Osteoblast (primary cell): ENCODE results near the gene NPRL2. TPM values are rescaled to one million over a fixed set of nuclear protein-coding genes. Genes with fewer than 3 reads are reported as not detected.

Experiments
- DNase-seq: peaks from one replicate; pipeline ENCODE4 v3.0.0; 2011; ENCODE audit warnings: low spot score, mixed read lengths; ENCODE audit not compliant: insufficient read length; ENCODE audit errors: missing footprints
- H2AFZ ChIP-seq: 2 replicates; pipeline ENCODE4 v1.6.0; 2011; ENCODE audit warnings: mild to moderate bottlenecking, low read length
- H3K27ac ChIP-seq: 2 replicates; pipeline ENCODE4 v1.5.1; 2011; ENCODE audit warnings: mild to moderate bottlenecking, low read depth, low read length, moderate library complexity
- H3K27me3 ChIP-seq: 2 replicates; pipeline ENCODE4 v1.6.0; 2012; ENCODE audit warnings: mild to moderate bottlenecking, control low read depth, inconsistent platforms, low read length, moderate library complexity; ENCODE audit not compliant: insufficient read depth
- H3K36me3 ChIP-seq: 2 replicates; pipeline ENCODE4 v1.5.1; 2011; ENCODE audit warnings: mild to moderate bottlenecking, low read length, control low read depth, moderate library complexity; ENCODE audit not compliant: insufficient read depth
- H3K4me1 ChIP-seq: 2 replicates; pipeline ENCODE4 v1.5.1; 2011; ENCODE audit warnings: mild to moderate bottlenecking, low read length, control low read depth, moderate library complexity; ENCODE audit not compliant: insufficient read depth
- H3K4me2 ChIP-seq: 2 replicates; pipeline ENCODE4 v1.6.0; 2011; ENCODE audit warnings: mild to moderate bottlenecking, low read length; ENCODE audit not compliant: insufficient read depth
- H3K4me3 ChIP-seq: fragments of 200-600 bp; sonication (generic); 3 replicates; pipeline ENCODE4 v1.5.1; 2012; ENCODE audit warnings: mild to moderate bottlenecking, low read length, inconsistent platforms; ENCODE audit not compliant: insufficient read depth
- H3K79me2 ChIP-seq: 2 replicates; pipeline ENCODE4 v1.6.0; 2012; ENCODE audit warnings: mild to moderate bottlenecking, low read length, control low read depth, inconsistent platforms; ENCODE audit not compliant: insufficient read depth
- H3K9me3 ChIP-seq: 2 replicates; pipeline ENCODE4 v1.5.1; 2011; ENCODE audit warnings: low read depth, low read length, control low read depth
- H4K20me1 ChIP-seq: 2 replicates; pipeline ENCODE4 v1.6.0; 2012; ENCODE audit warnings: mild to moderate bottlenecking, low read length, control low read depth; ENCODE audit not compliant: insufficient read depth
- total RNA-seq: library from RNA; depleted of rRNA; stranded (reverse); fragments of >200 nt; gene quantifications from 2 replicates; pipeline ENCODE4 v1.2.3, GENCODE V29; 2012
- TF ChIP-seq, protein P1 (sequence below): IDR thresholded peaks from 2 replicates; pipeline ENCODE4 v1.5.1; 2011; ENCODE audit warnings: mild to moderate bottlenecking, low read depth, low read length, moderate library complexity; ENCODE audit errors: extremely low read depth

NPRL2 gene
- total RNA-seq, 1 donor = 21.7 TPM

DNA sequence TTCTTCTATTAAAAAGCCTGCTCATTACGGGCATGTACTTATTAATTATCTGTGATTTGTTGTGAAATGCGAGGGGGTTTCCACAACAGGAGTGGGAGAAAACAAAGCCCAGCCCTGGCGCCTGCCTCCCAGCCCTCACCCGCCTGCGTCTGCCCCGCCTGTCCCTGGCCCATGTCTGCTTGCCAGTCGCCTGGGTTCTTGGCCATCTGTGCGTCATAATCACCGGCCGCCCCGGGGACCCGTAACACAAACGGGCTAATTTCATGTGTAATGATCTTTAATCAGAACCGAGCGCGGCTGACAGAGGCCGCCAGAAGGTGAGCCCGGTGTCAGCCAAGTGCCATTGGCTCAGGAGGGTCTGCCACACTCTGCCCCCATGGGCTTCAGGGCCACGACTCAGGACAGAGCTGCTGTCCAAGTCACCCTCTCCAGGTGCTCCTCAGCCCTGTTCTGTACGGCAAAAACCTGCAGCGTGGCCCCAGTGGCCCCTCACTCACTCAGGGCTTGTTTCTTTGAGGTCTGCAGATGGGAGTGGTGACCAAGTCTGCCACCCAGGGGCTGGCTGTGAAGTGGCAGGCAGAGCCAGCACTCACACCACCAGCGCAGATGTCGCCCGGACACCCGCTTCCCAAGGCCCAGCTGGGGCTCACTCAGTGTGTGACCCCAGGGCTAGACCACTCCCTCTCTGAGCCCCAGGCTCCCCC is 37.6 kb upstream of the NPRL2 start:
- no peak overlapping the region for H3K27ac ChIP-seq
- no peaks in the 10 kb centered on the region for H3K36me3 ChIP-seq
- DNase-seq = no peak
- no peaks in the 10 kb centered on the region for H4K20me1 ChIP-seq
- H3K4me1 ChIP-seq = no peaks in the 10 kb centered on the region
- H3K9me3 ChIP-seq = no peaks in the 10 kb centered on the region
- H3K79me2 ChIP-seq = no peaks in the 10 kb centered on the region
- H3K27me3 ChIP-seq = no peaks in the 10 kb centered on the region
- no peak overlapping the region for H3K4me2 ChIP-seq
- no peak overlapping the region for H3K4me3 ChIP-seq
- no peak overlapping the region for H2AFZ ChIP-seq
- TF ChIP-seq, protein P1, sequence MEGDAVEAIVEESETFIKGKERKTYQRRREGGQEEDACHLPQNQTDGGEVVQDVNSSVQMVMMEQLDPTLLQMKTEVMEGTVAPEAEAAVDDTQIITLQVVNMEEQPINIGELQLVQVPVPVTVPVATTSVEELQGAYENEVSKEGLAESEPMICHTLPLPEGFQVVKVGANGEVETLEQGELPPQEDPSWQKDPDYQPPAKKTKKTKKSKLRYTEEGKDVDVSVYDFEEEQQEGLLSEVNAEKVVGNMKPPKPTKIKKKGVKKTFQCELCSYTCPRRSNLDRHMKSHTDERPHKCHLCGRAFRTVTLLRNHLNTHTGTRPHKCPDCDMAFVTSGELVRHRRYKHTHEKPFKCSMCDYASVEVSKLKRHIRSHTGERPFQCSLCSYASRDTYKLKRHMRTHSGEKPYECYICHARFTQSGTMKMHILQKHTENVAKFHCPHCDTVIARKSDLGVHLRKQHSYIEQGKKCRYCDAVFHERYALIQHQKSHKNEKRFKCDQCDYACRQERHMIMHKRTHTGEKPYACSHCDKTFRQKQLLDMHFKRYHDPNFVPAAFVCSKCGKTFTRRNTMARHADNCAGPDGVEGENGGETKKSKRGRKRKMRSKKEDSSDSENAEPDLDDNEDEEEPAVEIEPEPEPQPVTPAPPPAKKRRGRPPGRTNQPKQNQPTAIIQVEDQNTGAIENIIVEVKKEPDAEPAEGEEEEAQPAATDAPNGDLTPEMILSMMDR = peak; percentile 39

DNA sequence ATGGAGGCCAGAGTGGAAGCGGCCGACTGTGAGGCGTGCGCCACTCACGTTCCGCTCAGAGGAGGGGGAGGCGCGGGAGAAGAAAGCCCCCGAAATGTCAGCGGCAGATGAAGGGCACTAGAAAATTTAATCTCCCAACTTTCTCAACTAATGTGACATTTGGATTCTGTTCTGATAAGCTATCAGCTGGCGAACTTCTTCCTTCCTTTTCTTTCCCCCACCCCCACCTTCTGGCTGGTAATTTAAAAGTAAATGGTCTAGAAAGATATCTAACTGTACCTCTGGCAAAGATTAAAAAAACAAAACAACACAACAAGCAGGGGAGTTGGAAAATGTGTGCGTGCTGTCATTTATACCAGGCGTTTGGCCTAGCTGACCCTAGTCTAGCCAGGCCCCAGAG is 35.2 kb upstream of the NPRL2 start:
- H3K79me2 ChIP-seq = no peaks in the 10 kb centered on the region
- H3K9me3 ChIP-seq = no peaks in the 10 kb centered on the region
- no peak overlapping the region for H3K27ac ChIP-seq
- no peak for DNase-seq
- H3K36me3 ChIP-seq = no peaks in the 10 kb centered on the region
- no peaks in the 10 kb centered on the region for H4K20me1 ChIP-seq
- H3K4me2 ChIP-seq = no peak overlapping the region
- no peak overlapping the region for H2AFZ ChIP-seq
- no peak overlapping the region for H3K4me3 ChIP-seq
- no peaks in the 10 kb centered on the region for H3K4me1 ChIP-seq
- TF ChIP-seq, protein P1 = no peak
- H3K27me3 ChIP-seq = peaks cover 3% of the 10 kb centered on the region

DNA sequence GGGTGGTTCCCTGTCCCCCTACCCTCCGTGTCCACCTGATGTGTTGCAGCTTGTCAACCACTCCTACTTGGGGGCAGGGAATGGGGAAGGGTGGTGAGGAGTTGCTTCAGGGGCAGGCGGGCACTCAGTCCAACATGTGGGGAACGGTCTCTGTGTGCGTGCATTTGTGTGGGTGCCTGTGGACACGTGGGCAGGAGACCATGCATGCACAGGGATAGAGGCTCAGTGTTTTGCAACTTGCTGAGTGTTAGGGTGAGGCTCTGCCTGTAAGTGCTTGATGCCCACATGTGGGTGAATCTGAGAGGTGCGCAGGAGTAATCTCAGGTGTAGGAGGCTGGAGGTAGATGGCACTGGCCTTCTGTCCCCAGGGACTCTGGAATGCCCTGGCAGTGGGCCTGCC is 33.2 kb upstream of the NPRL2 start:
- TF ChIP-seq, protein P1 = no peak
- H3K4me3 ChIP-seq = no peak overlapping the region
- no peaks in the 10 kb centered on the region for H3K79me2 ChIP-seq
- no peaks in the 10 kb centered on the region for H3K4me1 ChIP-seq
- no peaks in the 10 kb centered on the region for H4K20me1 ChIP-seq
- no peak overlapping the region for H2AFZ ChIP-seq
- H3K9me3 ChIP-seq = no peaks in the 10 kb centered on the region
- H3K36me3 ChIP-seq = no peaks in the 10 kb centered on the region
- DNase-seq = no peak
- no peak overlapping the region for H3K27ac ChIP-seq
- no peak overlapping the region for H3K4me2 ChIP-seq
- H3K27me3 ChIP-seq = peaks cover 3% of the 10 kb centered on the region

DNA sequence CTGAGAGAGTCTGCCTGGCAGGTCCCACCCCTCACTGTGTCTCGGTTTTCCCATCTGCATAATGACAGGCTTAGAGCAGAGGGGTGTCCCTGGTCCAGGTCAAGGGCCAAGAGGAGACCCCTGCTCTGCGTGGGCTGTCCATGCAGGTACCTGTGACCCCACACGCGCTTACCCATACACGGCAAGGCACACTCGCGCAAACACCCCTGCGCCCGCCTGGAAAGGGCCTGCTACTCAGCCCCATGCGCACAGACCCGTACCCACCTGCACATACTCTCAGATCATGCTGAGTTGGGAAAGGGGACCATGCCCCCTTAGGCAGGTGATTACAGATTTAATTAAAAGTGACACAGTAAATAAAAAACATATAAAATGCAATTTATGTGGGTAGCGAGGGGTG is 32.1 kb upstream of the NPRL2 start:
- Histone ChIP-seq H3K36me3 (no peaks in the 10 kb centered on the region), H3K9me3 (no peaks in the 10 kb centered on the region), H3K4me3 (no peak overlapping the region), H2AFZ (no peak overlapping the region), H3K27me3 (peaks cover 3% of the 10 kb centered on the region), H3K27ac (no peak overlapping the region), H3K79me2 (no peaks in the 10 kb centered on the region), H4K20me1 (no peaks in the 10 kb centered on the region), H3K4me1 (no peaks in the 10 kb centered on the region), H3K4me2 (no peak overlapping the region)
- TF ChIP-seq, protein P1 = no peak
- no peak for DNase-seq
